ENCODE results near the gene TNIK.

DNA sequence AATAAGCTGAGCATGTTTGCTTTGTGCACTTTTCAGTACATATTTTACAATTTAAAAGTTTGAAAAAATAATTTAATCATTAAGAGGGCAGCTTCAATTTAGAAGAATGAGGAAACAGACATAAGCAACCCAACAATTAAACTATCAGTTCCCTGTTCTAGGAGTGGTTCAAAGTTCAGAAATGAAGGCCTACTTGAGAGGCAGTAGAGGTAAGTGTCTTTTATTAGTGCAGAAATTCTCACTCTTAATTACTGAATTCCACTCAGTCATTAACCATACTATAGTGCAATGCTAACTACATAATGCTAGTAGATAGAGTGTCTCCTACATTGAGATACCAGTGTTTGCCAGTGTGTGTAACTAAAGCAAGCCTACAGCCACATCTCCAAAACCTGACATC, 73.1 kb downstream of the TNIK start:
- no peak for TF ChIP-seq CTCF (conservative IDR thresholded peaks at IDR 0.05; ENCODE audit: low read depth, low read length)
- no peak for TF ChIP-seq EZH2phosphoT487 (IDR thresholded peaks at IDR 0.05; ENCODE audit: borderline replicate concordance, low read length)
- no peak for TF ChIP-seq EZH2 (IDR thresholded peaks at IDR 0.05; ENCODE audit: low read length, unreplicated experiment)
